Tibial artery (tissue), 4 donors: ENCODE results near the gene SLC25A26.

Experiments used
- DNase-seq, 2 donors: peaks; one replicate each; pipeline ENCODE4 v3.0.0-alpha.2; 2019
- H3K27ac ChIP-seq, 2 donors: fragments of 200-600 bp; sonication (generic) in 1 of 2; 1 replicate in 1 of 2; 2 replicates in 1 of 2; pipeline ENCODE4 v1.5.1; 2018 to 2019; ENCODE audit warnings: mild to moderate bottlenecking in 1 of 2
- H3K27me3 ChIP-seq, 2 donors: fragments of 200-600 bp; sonication (generic) in 1 of 2; one replicate each; pipeline versions ENCODE4 v1.5.1 to v1.6.0; 2016 to 2019
- H3K36me3 ChIP-seq, 3 donors: fragments of 200-600 bp; sonication (generic) in 2 of 3; one replicate each; pipeline ENCODE4 v1.5.1; 2016 to 2019; ENCODE audit warnings: mild to moderate bottlenecking in 2 of 3
- H3K4me1 ChIP-seq, 4 donors: fragments of 200-600 bp; sonication (generic) in 2 of 4; 1 replicate in 3 of 4; 2 replicates in 1 of 4; pipeline ENCODE4 v1.5.1; 2016 to 2019
- H3K4me3 ChIP-seq, 2 donors: fragments of 200-600 bp; sonication (generic) in 1 of 2; 1 replicate in 1 of 2; 2 replicates in 1 of 2; pipeline ENCODE4 v1.5.1; 2018 to 2019; ENCODE audit warnings: mild to moderate bottlenecking in 2 of 2
- H3K9me3 ChIP-seq, 3 donors: fragments of 200-600 bp; sonication (generic) in 1 of 3; one replicate each; pipeline ENCODE4 v1.5.1; 2016 to 2019
- intact Hi-C: fragments of 100-400 bp; cut with DNase I; formaldehyde crosslinking; loops from one replicate; pipeline ENCODE4 v1.15.0; 2023; ENCODE audit warnings: low total_unique reads
- TF ChIP-seq, protein P1 (sequence below), 2 experiments: fragments of 200-600 bp in 1 of 2; fragments of 450-650 bp in 1 of 2; IDR thresholded peaks; one replicate each; pipeline ENCODE4 v1.5.1; 2017 to 2019; ENCODE audit warnings: antibody characterized with exemption in 2 of 2, mild to moderate bottlenecking in 1 of 2, moderate library complexity in 1 of 2

Gene SLC25A26

DNA sequence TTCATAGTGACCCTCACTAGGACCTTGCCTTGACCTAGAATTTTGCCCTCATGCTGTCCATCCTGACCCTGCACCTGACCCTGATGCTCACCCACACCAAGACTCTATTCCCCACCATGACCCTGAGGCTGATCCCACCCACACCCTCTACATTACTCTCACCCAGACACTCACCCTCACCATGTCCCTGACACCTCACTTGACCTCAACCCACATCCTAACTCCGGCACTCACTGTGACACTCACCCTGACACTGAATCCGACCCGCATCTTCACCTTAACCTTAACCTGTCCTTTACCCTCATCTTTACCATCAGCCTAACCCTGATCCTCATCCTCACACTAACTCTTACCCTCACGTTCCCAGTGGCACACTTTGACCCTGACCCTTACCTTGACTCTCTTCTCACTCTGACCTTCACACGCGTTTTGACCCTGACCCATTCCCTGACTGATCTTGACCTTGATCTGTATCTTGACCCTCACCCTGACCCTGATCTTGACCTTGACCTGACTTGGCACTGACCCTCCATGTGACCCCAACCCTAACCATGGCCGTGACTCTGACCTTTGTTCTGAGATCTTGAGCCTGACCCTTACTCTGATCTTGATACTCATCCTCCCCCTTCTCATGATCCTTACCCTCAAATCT is 22.2 kb upstream of the SLC25A26 start:
- Histone ChIP-seq H3K27me3 (no peaks in the 10 kb centered on the region), H3K36me3 (no peaks in the 10 kb centered on the region), H3K4me1 (peaks cover 0 to 7% (median 3%) of the 10 kb centered on the region in 4 donors), H3K27ac (no peak overlapping the region), H3K4me3 (no peak overlapping the region), H3K9me3 (no peaks in the 10 kb centered on the region)
- no peak for DNase-seq
- intact Hi-C loops, result no loop called here
- TF ChIP-seq, protein P1, sequence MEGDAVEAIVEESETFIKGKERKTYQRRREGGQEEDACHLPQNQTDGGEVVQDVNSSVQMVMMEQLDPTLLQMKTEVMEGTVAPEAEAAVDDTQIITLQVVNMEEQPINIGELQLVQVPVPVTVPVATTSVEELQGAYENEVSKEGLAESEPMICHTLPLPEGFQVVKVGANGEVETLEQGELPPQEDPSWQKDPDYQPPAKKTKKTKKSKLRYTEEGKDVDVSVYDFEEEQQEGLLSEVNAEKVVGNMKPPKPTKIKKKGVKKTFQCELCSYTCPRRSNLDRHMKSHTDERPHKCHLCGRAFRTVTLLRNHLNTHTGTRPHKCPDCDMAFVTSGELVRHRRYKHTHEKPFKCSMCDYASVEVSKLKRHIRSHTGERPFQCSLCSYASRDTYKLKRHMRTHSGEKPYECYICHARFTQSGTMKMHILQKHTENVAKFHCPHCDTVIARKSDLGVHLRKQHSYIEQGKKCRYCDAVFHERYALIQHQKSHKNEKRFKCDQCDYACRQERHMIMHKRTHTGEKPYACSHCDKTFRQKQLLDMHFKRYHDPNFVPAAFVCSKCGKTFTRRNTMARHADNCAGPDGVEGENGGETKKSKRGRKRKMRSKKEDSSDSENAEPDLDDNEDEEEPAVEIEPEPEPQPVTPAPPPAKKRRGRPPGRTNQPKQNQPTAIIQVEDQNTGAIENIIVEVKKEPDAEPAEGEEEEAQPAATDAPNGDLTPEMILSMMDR (IDR thresholded peaks at IDR 0.05), result no peak

DNA sequence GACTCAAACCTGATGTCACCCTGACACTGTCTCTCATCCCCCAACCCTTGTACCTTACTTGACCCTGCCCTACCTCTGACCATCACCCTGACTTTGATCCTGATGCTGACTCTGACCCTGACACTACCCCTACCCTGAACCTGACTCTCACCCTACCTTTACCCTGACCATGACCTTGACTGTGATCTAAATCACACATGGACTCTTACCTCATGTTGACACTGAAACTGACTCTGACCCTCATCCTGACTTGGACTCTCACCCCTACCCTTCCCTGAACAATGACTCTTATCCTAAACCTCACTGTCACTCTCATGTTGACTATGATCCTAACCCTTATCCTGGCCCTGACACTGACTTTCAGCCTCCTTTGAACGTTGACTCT is 21.7 kb upstream of the SLC25A26 start:
- H3K4me3 ChIP-seq, result no peak overlapping the region
- TF ChIP-seq, protein P1 (IDR thresholded peaks at IDR 0.05), result no peak
- H3K27me3 ChIP-seq, result no peaks in the 10 kb centered on the region
- H3K4me1 ChIP-seq, result peaks cover 0 to 7% (median 3%) of the 10 kb centered on the region in 4 donors
- H3K9me3 ChIP-seq, result no peaks in the 10 kb centered on the region
- no peaks in the 10 kb centered on the region for H3K36me3 ChIP-seq
- intact Hi-C loops, result no loop called here
- DNase-seq, result no peak
- no peak overlapping the region for H3K27ac ChIP-seq

DNA sequence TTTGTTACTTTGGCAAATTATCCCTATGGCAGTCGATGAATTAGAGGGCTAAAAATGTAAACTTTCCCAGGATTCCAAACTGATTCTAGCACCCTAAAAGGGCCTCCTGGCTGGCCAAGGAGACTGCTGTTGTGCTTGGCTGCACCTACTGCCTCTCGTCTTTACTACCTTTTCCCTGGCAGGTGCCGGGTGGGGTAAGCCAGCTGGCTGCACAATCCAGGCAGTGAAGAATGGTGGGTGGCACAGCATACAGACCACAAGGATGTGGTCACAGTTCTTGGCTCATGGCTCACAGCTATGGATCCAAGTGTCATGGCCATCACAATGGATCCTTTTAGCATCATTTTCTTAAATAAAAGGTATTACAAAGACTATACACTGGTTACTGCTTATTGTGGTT is 20.7 kb upstream of the SLC25A26 start:
- TF ChIP-seq, protein P1 (IDR thresholded peaks at IDR 0.05), result no peak
- no peak for DNase-seq
- Histone ChIP-seq H3K4me3 (no peak overlapping the region), H3K4me1 (peaks cover 0 to 4% (median 2%) of the 10 kb centered on the region in 4 donors), H3K36me3 (no peaks in the 10 kb centered on the region), H3K27ac (no peak overlapping the region), H3K27me3 (no peaks in the 10 kb centered on the region), H3K9me3 (no peaks in the 10 kb centered on the region)
- intact Hi-C loops, result no loop called here

DNA sequence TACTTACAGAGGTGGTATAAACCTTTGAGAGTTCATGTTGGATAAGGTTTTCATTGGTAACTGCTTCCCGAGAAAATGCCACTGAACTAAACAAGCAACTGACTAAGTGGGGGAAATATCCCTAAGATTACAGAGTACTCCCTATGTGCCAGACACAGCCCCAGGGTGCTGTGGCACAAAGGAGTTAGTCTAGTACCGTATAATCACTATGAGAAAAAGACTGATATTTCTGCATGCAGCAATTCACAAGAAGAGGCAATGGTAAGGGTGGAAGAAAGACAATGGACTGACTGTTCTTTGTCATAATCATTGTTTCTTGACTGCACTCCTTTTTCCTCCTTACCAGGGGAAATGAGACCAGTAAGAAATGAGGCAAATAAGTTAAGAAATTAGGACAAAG is 20.0 kb upstream of the SLC25A26 start:
- Histone ChIP-seq H3K4me3 (no peak overlapping the region), H3K27me3 (no peaks in the 10 kb centered on the region), H3K9me3 (no peaks in the 10 kb centered on the region), H3K36me3 (no peaks in the 10 kb centered on the region), H3K4me1 (no peaks in the 10 kb centered on the region), H3K27ac (no peak overlapping the region)
- TF ChIP-seq, protein P1 (IDR thresholded peaks at IDR 0.05), result no peak
- DNase-seq, result no peak
- intact Hi-C loops, result no loop called here

DNA sequence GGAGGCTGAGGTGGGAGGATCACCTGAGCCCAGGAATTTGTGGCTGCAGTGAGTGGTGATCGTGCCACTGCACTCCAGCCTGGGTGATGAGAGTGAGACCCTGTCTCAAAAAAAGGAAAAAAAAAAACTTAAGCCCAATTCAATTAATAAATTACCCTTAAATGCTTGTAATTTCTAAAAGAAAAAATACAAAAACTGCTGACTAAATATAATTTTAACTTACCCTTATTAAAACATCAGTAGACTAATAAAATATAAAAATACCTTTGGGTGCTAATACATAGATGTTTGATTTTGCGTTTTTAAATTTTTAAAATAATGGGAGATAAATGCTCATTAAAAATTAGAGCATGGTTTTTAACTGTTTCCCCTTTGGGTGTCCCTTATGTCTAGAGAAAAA is 17.5 kb upstream of the SLC25A26 start:
- no peaks in the 10 kb centered on the region for H3K27me3 ChIP-seq
- no peaks in the 10 kb centered on the region for H3K36me3 ChIP-seq
- TF ChIP-seq, protein P1 (IDR thresholded peaks at IDR 0.05), result no peak
- H3K4me3 ChIP-seq, result no peak overlapping the region
- H3K9me3 ChIP-seq, result no peaks in the 10 kb centered on the region
- no peak for DNase-seq
- no peaks in the 10 kb centered on the region for H3K4me1 ChIP-seq
- H3K27ac ChIP-seq, result no peak overlapping the region
- intact Hi-C loops, result no loop called here

DNA sequence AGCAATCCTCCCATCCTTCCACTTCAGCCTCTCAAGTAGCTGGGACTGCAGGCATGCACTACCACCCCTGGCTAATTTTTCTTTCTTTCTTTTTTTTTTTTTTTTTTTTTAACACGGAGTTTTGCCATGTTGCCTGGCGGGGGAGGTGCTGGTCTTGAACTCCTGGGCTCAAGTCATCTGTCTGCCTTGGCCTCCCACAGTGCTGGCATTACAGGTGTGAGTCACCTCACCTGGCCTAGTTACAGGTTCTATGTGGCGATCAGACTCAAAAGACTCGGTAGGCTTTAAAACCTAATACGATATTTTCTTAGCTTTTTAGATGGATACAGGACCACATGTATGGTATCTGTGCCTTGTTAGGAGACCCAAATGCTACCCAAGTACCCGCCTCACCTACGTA is 14.0 kb upstream of the SLC25A26 start:
- Histone ChIP-seq H3K36me3 (no peaks in the 10 kb centered on the region), H3K4me3 (no peak overlapping the region), H3K4me1 (no peaks in the 10 kb centered on the region), H3K27ac (no peak overlapping the region), H3K9me3 (no peaks in the 10 kb centered on the region), H3K27me3 (no peaks in the 10 kb centered on the region)
- no peak for DNase-seq
- intact Hi-C loops, result no loop called here
- TF ChIP-seq, protein P1 (IDR thresholded peaks at IDR 0.05), result no peak
